Dedifferentiated amniotic fluid mesenchymal stem cell (primary cell): ENCODE results near the gene RDH11.
A peak's percentile ranks its signal among the peaks of the same experiment; 100 is the strongest.
"Not testable (repeated sequence)": the region's sequence is repeated elsewhere in the genome, so short reads cannot be mapped to it uniquely, and the experiment has no call there.

ENCODE experiments used
- DNase-seq: peaks from one replicate; pipeline ENCODE4 v3.0.0-alpha.2; 2016; ENCODE audit errors: extremely low spot score

RDH11 gene, protein sequence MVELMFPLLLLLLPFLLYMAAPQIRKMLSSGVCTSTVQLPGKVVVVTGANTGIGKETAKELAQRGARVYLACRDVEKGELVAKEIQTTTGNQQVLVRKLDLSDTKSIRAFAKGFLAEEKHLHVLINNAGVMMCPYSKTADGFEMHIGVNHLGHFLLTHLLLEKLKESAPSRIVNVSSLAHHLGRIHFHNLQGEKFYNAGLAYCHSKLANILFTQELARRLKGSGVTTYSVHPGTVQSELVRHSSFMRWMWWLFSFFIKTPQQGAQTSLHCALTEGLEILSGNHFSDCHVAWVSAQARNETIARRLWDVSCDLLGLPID

DNA sequence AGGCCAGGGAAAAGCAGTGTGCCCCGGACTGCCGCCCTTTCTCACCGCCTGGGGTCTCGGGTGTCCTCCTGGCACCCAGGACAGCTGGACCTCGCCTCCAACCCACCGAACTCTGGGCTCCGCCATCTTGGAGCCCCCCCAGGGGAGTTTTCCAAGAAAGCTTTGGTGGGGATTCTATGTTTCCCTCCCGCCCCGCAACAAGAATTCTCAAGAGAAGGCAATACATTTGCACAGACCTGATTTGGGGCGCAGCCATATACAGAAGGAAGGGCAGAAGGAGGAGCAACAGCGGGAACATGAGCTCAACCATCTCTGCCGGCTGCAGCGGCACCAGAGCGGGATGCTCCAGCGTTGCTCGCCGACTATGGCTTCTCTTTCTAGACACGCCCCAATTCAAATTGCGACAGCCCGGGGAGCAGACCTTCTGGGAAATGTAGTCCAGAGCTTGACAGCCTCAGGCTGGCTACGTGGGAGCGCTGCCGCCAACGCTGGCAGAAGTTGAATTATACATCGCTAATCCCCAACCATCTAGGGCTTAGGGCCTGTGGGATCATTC is at the start of gene RDH11:
Gene RDH11 (minus strand): TSS at position 371 of the 556 bp plus-strand sequence. CDS start 61 bp downstream, at position 310.
- DNase-seq, result peak; percentile 91

DNA sequence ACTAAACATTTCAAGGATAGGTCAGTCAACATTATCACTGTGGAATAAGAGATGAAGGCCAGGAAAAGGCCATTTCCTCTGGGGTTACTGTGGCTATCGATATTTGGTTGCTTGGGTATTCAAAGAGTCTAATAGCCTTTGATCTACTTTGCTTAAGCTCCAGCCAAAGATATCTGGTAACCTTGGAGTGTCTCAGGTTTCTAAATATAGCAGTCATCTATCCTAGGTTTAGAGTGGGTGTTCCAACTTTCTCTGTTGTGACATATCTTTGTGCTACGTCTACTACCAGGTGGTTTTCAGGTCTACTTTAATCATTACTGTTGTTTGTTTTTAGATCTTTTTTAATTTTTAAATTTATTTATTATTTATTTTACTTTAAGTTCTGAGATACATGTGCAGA is 48.5 kb upstream of the RDH11 start:
- DNase-seq, result no peak

DNA sequence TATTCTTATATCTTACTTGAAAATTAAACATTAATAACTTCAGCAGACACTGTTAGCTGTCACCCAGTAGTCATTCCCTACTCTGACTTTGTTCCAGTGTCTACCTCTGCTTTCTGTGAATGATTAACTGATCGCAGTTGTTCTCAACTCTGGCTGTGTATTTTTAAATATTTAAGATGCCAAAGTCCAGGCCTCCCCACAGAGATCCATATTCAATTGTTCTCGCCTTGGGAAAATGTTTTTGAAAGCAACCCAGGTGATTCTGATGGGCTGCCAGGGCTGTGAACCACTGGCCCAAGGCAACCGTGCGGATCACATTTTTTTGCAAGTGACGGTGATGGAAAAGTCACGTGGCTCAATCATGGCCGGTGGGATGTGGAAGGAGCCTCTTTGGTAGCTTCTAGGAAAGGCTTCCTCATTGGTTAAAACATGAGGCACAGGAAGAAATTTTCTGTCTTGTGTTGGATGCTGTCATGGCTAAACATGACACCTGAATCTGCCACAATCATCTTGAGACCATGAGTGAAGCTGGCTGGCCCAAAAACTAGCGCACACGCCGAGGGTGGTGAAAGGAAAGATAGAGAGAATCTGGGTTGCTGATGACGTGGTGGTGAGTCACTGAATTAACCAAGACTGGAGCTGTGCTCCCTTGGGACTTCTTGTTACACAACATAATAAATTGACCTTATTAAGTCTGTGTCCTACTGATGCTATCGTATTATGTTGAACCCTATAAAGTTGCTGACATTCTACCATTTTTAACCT is 43.4 kb upstream of the RDH11 start:
- peak; percentile 50 for DNase-seq

DNA sequence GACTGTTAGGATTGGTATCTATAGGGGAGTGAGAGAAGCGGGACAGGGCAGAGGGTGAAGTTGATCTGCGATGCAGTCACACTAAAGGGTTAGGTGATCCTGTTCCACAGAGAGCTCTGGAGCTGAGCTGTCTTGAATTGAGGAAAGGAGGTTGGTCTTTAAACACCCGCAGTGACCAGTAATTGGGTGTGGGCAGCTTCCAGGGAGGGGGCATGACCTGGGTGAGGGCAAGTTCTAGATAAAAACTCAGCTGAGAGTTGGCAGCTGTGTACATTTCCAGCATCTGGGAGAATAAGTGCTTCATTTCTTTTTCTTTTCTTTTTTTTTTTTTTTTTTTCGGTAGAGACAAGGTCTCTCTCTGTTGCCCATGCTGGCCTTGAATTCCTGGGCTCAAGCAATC is 41.2 kb upstream of the RDH11 start:
- DNase-seq, result no peak

DNA sequence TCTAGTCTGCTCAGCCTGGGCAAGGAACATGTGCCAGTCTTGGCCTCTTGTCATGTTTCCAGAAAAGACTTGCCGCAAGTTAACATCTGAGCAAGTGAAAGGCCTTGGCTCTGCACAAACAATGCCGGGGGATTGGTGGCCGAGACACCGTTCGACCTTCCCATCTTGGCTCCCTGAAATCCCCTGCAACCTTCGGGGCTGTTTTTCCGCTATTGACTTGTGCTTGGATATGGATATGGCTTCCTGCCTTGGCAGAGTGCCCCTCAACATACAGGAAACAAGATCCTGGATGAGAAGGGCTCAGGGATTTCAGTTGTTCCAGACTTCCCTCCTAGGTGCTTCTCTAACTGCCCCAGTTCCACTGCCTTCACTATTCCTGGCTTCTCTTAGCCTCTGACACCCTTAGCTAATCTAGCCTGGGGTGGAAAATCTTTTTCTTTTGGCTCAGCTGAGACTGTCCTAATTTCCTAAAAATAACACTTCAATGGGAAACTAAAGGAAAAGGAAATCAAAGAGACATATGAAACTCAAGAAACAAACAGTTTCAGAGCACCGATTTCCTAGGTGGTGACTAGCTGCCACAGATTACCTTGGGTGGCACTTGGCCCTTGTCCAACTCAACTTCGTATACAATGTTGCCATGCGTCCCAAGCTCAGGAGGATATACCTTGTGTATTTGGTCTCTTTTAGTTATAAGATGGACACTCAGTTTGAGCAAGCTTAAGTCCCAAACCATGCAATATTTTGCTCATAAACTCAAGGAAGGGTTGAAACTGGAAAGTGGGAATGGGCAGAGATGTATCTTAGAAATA is 40.0 kb upstream of the RDH11 start:
- no peak for DNase-seq

DNA sequence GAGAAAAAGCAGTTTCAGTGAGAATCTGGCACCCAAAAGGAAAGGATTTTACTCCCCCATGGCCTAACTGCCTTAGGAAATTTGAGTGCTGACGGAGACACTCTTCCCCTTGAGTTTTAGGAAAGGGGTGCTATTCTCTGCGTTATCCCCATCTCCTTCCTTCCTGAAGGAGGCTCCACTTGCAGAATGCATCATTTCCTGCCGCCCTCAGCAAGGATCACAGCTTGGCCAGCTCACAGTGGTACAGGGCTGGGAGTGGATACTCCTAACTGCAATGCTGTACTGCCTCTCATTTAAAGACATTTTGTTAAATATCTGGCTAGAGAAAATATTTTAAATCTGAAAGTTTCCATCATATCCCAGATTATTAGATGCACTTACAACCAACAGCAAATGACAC is 39.1 kb upstream of the RDH11 start:
- no peak for DNase-seq

DNA sequence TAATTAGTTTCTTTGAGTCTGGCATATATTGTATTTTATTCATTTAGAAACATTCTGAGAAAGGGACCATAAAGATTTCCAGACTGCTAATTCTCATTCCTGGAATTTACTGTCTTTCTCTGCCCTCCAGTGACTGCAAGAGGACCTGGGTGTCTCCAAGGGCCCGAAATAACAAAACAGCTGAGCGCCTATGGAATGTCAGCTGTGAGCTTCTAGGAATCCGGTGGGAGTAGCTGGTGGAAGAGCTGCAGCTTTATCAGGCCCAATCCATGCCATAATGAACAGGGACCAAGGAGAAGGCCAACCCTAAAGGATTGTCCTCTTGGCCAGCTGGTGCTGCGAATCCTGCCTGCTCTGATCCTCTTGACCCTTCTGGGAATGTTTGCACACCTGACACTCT is 38.1 kb upstream of the RDH11 start:
- DNase-seq, result no peak

DNA sequence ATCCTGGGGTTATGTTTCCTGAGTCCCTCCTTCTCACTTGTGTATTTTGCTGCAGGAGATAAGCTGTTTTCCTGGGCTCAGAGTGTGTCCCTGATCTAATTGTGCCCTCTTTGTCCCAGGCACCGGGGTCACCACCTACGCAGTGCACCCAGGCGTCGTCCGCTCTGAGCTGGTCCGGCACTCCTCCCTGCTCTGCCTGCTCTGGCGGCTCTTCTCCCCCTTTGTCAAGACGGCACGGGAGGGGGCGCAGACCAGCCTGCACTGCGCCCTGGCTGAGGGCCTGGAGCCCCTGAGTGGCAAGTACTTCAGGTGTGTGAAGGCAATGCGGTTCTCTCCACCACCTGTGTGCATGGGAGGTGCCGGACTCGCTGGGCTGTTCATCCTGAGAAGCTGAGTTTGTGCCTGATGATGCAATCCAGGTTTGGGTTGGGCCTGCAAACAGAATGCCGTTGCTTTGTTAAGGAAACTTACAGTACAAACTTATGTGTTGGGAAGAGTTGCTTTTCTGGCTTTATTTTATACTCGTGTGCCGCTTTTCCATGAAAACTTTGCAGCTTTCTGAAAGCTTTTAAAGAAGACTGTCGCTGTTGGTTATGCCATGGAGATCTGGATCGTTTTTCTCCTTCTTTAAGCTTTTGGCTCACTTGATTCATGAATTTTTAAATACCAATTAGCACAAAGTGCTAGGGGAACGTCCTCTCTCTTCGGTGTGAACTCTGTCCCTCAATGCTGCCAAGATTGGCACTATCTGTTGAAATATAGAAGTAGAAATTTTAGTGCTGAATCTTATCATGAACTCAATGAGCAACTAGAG is 33.7 kb upstream of the RDH11 start:
- DNase-seq, result no peak

DNA sequence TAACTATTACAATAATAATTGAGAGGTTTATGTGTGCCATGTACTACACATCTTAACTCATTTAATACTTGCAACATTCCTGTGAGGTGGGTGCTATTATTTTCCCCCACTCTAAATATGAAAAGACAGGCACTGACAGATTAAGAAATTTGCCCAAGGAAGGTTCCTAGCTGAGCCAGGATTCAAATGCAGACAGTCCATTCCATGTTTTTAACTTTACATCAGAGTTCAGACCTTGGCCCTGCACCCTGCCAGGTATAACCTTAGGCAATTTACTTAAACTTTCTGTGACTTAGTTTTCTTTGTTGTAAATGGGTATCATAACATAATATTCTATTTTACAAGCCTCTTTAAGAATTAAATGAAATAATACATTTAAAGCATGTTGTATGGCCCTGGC is 32.7 kb upstream of the RDH11 start:
- DNase-seq, result no peak

DNA sequence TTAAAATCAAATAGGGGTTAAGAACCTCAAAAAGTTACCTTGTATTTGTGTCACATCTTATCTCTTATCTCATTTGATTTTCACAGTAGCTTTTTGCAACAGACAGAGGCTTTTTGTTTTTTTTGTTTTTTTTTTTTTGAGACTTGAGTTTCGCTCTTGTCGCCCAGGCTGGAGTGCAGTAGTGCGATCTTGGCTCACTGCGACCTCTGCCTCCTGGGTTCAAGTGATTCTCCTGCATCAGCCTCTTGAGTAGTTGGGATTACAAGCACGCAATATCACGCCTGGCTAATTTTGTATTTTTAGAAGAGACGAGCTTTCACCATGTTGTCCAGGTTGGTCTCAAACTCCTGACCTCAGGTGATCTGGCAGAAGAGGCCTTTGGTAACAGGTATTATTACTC is 31.8 kb upstream of the RDH11 start:
- DNase-seq, result no peak

DNA sequence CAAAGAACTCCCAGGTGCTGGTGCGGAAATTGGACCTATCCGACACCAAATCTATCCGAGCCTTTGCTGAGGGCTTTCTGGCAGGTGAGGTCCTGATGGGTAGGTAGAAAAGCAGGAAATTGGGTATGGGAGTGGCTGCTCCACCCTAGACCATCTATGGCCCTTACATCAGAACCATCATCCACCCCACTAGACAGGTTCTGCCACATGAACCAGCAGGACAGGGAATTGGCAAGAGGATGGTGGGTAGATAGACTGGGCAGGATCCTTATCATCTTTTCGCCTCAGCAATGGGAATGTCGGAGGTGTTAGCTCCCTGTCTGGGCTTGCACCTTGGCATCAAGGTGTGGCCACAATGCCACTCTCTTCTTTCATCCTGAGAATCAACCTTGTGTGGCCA is 29.6 kb upstream of the RDH11 start:
- no peak for DNase-seq

DNA sequence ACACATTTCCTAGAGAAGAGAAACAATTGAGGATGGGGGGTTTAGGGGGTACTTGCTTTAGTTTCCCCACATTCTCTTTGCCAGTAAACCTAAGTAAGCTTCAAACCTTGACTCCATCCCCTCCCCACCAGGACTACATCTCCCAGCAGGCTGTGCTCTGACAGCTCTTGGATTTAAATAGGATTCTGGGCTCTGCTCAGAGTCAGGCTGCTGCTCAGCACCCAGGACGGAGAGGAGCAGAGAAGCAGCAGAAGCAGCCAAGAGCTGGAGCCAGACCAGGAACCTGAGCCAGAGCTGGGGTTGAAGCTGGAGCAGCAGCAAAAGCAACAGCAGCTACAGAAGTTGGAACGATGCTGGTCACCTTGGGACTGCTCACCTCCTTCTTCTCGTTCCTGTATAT is 26.7 kb upstream of the RDH11 start:
- DNase-seq, result no peak

DNA sequence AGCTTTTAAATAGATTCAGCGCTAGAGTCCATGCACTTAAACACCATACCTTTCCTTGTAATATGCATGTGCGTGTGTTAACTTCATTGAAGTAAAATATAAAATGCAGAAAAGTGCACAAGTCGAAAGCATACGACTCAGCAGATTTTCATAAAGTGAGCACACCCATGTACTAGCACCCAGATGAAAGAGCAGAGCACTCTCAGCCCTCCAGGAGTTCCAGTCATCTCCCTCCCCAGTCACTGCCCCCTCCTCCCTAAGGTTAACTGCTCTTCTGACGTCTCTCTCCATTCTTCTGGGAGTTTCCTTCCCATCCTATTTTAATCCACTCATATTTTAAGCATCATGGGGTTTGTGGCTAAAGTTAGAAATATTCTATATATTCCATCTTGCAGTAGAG is 26.3 kb upstream of the RDH11 start:
- no peak for DNase-seq

DNA sequence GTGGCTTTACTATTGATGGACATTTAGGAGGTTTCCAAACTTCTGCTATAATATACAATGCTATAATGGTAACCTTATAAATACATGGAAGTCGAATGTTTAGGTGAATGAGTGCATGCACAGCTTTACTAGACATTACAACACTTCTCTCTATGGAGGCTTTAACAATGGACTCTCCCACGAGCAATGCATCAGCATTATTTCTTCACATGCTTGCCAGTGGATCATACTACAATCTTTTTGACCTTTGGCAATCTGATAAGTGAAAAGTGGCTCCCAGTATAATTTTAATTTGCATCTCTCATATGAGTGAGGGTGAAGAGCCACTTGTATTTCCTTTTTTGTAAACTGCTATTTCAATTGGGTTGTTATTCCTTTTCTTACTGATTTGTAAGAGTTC is 24.3 kb upstream of the RDH11 start:
- no peak for DNase-seq

DNA sequence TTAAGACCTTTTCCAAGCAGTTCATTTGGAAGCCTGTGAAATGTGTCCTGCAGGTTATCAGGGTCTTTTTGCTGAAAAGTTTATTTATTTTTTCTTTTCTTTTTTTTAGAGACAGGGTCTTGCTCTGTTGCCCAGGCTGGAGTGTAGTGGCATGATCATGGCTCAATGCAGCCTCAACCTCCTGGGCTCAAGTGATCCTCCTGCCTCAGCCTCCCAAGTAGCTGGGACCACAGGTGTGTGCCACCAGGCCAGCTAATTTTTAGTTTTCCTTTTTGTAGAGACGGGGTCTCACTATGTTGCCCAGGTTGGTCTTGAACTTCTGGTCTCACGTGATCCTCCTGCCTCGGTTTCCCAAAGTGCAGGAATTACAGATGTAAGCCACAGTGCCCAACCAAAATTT is 23.8 kb upstream of the RDH11 start:
- not testable (repeated sequence) for DNase-seq

DNA sequence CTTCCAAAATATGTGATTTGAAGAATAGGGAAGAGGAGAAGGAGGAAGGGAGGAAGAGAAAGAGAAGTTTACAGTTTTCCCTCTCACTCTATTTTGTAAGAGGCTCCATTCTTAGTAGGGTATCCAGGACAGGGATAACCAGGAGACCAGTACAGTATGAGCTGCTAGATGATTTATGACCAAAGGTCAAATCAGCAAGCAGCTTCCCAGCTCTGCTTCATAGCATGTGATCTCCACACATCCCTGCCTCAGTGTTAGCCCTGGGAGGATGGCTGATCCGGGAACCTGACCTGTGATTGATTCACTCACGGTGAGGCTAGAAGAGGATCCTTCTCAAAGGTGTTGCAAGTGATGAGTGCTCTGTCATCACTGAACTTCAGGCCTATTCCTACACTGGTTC is 22.7 kb upstream of the RDH11 start:
- no peak for DNase-seq

DNA sequence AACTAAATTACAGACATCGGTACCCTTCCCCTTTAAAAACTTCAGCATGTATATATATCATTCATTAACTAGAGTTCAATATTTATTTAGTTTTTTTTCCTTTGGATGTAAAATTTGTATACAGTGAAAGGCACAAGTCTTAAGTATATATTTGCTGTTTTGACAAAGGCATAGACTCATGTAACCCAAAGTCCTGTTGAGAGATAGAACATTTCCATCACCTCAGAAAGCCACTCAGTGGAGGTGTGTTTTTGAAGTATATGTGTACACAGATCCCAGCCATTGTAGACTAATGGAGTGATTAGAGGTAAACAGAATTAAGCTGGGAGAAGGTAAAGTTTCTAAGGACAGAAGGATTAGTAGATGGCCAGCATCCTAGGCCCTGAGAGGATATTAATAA is 21.5 kb upstream of the RDH11 start:
- no peak for DNase-seq

DNA sequence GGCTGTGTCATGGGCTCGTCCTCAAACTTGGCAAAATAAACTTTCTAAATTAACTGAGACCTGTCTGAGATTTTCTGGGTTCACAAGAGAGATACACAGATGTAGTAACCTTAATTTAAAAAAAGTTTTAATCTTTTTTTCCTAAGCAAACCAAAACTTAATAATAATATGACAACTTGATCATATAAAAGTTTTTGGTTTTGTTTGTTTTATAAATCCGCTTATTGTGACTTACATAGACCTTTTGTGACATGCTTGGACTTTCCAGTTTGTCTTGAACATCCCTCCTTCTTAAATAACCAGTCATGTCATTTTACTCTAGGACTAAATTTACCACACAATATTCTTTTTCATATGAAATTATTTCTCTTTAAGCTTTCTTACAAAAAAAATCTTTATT is 14.6 kb upstream of the RDH11 start:
- DNase-seq, result no peak

DNA sequence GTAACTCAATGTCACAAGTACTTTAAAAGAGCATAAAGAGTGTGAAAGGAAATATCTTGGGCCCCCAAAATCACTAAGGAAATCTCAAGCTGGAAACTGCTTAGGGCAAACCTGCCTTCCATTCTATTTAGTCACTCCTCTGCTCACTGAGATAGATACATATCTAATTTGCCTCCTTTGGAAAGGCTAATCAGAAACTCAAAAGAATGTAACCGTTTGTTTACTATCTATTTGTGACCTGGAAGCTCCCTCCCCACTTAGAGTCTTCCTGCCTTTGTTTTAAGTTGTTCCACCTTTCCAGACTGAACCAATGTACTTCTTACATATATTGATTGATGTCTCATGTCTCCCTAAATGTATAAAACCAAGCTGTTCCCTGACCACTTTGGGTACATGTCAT is 14.2 kb upstream of the RDH11 start:
- DNase-seq, result not testable (repeated sequence)

DNA sequence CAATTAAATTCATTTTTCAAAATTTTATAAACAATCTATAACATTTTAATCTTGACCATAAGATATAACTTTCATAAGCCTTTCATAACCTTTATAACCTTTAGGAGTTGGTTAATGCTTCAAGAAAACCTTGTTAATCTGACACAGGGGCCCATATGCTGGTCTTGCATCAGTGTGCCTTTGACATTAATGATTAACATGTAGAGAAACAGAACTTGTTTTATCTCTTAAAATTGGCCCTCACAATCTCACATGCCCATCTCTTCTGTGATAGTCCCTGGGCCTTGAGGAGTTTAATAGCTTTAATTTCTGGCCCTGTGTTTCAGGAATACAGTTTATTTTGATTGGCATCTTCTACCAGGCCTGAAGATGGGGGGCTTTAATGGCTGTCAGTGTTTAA is 13.8 kb upstream of the RDH11 start:
- DNase-seq, result not testable (repeated sequence)

DNA sequence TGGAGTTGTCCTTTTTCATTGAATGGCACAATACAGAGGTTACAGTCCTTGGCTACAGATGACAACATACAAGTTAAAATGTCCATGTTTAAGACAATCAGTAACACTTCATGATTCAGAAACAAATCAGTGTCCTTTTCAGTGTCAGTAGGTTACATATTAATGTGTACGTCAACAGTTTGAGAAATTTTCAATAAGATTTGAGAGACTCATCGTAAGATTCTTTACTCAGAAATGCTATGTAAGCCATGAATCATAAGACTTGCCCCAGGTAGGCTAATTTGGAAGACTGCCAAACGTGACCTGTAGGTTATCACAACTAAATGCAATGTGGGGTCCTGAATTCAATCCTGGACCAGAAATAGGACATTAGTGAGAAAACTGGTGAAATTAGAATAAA is 9.6 kb upstream of the RDH11 start:
- DNase-seq, result no peak
